Immature natural killer cell (primary cell): ENCODE results near the gene TMEM170A. TPM values are rescaled to one million over a fixed set of nuclear protein-coding genes. Genes with fewer than 3 reads are reported as not detected.
"Not testable (repeated sequence)": the region's sequence is repeated elsewhere in the genome, so short reads cannot be mapped to it uniquely, and the experiment has no call there.

Experiments
- DNase-seq, 3 donors: peaks; one replicate each; pipeline ENCODE4 v3.0.0; 2022; ENCODE audit warnings: mixed read lengths in 1 of 3
- H3K27ac Mint-ChIP-seq, 6 donors: one replicate each; pipeline ENCODE4 v1.8.0; 2020; ENCODE audit warnings: mixed read lengths in 6 of 6, mild to moderate bottlenecking in 5 of 6, inconsistent platforms in 4 of 6, moderate library complexity in 3 of 6
- H3K27me3 Mint-ChIP-seq, 3 donors: one replicate each; pipeline ENCODE4 v1.8.0; 2020 to 2021; ENCODE audit warnings: low read depth in 3 of 3, mild to moderate bottlenecking in 3 of 3, mixed read lengths in 3 of 3, moderate library complexity in 3 of 3, inconsistent platforms in 1 of 3
- H3K36me3 Mint-ChIP-seq, 3 donors: one replicate each; pipeline ENCODE4 v1.8.0; 2020; ENCODE audit warnings: mixed read lengths in 3 of 3, inconsistent platforms in 2 of 3, mild to moderate bottlenecking in 2 of 3
- H3K4me1 Mint-ChIP-seq, 2 donors: one replicate each; pipeline ENCODE4 v1.8.0; 2020; ENCODE audit warnings: inconsistent platforms in 2 of 2, mild to moderate bottlenecking in 2 of 2, mixed read lengths in 2 of 2, moderate library complexity in 1 of 2
- H3K4me3 Mint-ChIP-seq, 5 donors: one replicate each; pipeline ENCODE4 v1.8.0; 2020; ENCODE audit warnings: mild to moderate bottlenecking in 5 of 5, mixed read lengths in 5 of 5, inconsistent platforms in 3 of 5, moderate library complexity in 3 of 5
- H3K9me3 Mint-ChIP-seq, 6 donors: one replicate each; pipeline ENCODE4 v1.8.0; 2020; ENCODE audit warnings: mild to moderate bottlenecking in 6 of 6, mixed read lengths in 6 of 6, inconsistent platforms in 4 of 6, moderate library complexity in 3 of 6
- polyA plus RNA-seq, 3 donors: library from polyadenylated mRNA; unstranded; fragments of 300-500 nt; fragmentation: Illumina TruSeq; gene quantifications; one replicate each; pipeline ENCODE4 v1.2.3, GENCODE V29; 2021

The TMEM170A gene
- polyA plus RNA-seq, 3 donors from 2014 or later = 20.0 to 29.5 (median 29.2) TPM

- no peak overlapping the region for H3K27ac Mint-ChIP-seq
- peaks cover 0 to 5% of the 10 kb centered on the region in 2 donors for H3K4me1 Mint-ChIP-seq
- H3K4me3 Mint-ChIP-seq = no peak overlapping the region
- H3K36me3 Mint-ChIP-seq = no peaks in the 10 kb centered on the region
- no peak for DNase-seq
- peaks cover 0 to 3% (median 0%) of the 10 kb centered on the region in 3 donors for H3K27me3 Mint-ChIP-seq
- no peaks in the 10 kb centered on the region for H3K9me3 Mint-ChIP-seq
Observed at GRCh38 chr16:75472908-75473877, 8.7 kb upstream of the TMEM170A start.

GRCh38 chr16:75471723-75472633, 7.5 kb upstream of the TMEM170A start:
- Mint-ChIP-seq H3K36me3 (no peaks in the 10 kb centered on the region), H3K27ac (peak overlapping the region in 3 of 6 donors; percentile 0 to 66 (median 41)), H3K4me1 (peaks cover 0 to 5% of the 10 kb centered on the region in 2 donors), H3K4me3 (no peak overlapping the region), H3K27me3 (peaks cover 0 to 5% (median 0%) of the 10 kb centered on the region in 3 donors), H3K9me3 (no peaks in the 10 kb centered on the region)
- DNase-seq = peak; percentile 23 to 37 (median 30)

DNA sequence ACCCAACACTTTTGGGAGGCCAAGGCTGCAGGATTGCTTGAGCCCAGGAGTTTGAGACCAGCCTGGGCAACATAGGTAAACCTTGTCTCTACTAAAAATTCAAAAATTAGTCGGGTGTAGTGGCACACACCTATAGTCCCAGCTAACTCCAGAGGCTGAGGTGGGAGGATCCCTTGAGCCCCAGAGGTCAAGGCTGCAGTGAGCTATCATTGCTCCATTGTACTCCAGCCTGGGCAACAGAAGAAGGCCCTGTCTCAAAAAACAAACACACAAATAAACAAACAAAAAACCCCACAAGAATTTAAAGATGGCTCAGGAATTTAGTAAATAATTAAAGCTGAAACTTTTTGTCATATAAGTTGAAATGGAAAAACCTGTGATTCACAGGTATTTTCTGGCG, 2.3 kb upstream of the TMEM170A start:
- H3K4me1 Mint-ChIP-seq = peaks cover 30 to 31% of the 10 kb centered on the region in 2 donors
- no peak overlapping the region for H3K27ac Mint-ChIP-seq
- DNase-seq = no peak
- H3K9me3 Mint-ChIP-seq = no peaks in the 10 kb centered on the region
- no peaks in the 10 kb centered on the region for H3K36me3 Mint-ChIP-seq
- H3K4me3 Mint-ChIP-seq = no peak overlapping the region
- H3K27me3 Mint-ChIP-seq = peaks cover 8 to 12% (median 9%) of the 10 kb centered on the region in 3 donors

DNA sequence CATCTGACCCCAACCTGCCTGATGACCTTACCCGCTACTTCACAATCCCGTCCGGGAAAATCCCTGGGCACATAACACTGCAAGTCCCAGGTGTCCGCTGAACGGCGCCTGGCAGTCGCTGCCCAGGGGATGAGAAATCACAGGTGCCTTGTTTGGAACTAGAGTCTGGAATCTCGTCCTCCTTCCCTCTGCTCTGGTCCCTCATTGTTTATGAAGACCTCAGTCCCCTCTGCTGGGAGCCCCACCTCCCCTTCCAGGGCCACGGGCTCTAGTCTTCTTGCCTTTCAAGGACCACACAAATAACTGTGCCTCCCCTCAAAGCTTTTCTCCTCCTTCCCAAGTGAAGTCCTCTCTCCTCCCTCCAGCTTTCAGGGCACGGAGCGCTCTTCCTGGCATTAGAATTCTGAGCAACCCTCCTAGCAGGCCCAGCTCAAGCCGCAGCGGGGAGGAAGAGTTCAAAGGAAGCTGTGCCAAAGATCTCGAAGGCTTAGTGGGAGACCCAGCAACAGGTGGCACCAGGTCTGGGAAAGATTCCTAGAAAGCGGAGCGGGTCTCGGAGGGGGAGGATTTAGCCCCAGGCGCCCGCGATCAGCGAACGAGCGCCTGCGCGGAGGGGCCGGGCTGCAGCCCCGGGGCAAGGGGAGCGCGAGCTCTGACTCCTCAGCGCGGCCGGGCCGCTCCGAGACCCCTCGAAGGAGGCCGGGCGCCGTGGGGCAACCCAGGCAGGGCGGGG, 934 bp downstream of the TMEM170A start:
- H3K36me3 Mint-ChIP-seq, H3K9me3 Mint-ChIP-seq: not testable (repeated sequence)
- peak overlapping the region; percentile 86 to 97 (median 95) for H3K27ac Mint-ChIP-seq
- peak overlapping the region; percentile 87 to 96 (median 89) for H3K4me3 Mint-ChIP-seq
- peak in 1 of 3 donors; percentile 3 for DNase-seq
- H3K4me1 Mint-ChIP-seq = peaks cover 50 to 54% of the 10 kb centered on the region in 2 donors
- peaks cover 6 to 12% (median 9%) of the 10 kb centered on the region in 3 donors for H3K27me3 Mint-ChIP-seq

GRCh38 chr16:75462806-75463205, 1.7 kb downstream of the TMEM170A start:
- DNase-seq = peak; percentile 40 to 56 (median 48)
- Mint-ChIP-seq H3K27ac (peak overlapping the region; percentile 86 to 97 (median 95)), H3K9me3 (no peaks in the 10 kb centered on the region), H3K36me3 (no peaks in the 10 kb centered on the region), H3K27me3 (peaks cover 6 to 13% (median 9%) of the 10 kb centered on the region in 3 donors), H3K4me1 (peaks cover 55 to 60% of the 10 kb centered on the region in 2 donors), H3K4me3 (peak overlapping the region; percentile 87 to 96 (median 89))

- no peak for DNase-seq
- peaks cover 4 to 13% (median 9%) of the 10 kb centered on the region in 3 donors for H3K27me3 Mint-ChIP-seq
- H3K4me1 Mint-ChIP-seq = peaks cover 62 to 65% of the 10 kb centered on the region in 2 donors
- H3K9me3 Mint-ChIP-seq = no peaks in the 10 kb centered on the region
- H3K27ac Mint-ChIP-seq = peak overlapping the region in 5 of 6 donors; percentile 35 to 56 (median 40)
- peak overlapping the region in 1 of 5 donors; percentile 21 for H3K4me3 Mint-ChIP-seq
- H3K36me3 Mint-ChIP-seq = no peaks in the 10 kb centered on the region
Observed at GRCh38 chr16:75461575-75461974, 2.9 kb downstream of the TMEM170A start.

GRCh38 chr16:75460446-75460845, 4.0 kb downstream of the TMEM170A start:
- H3K27me3 Mint-ChIP-seq = peaks cover 4 to 13% (median 9%) of the 10 kb centered on the region in 3 donors
- DNase-seq = no peak
- H3K4me3 Mint-ChIP-seq = no peak overlapping the region
- H3K27ac Mint-ChIP-seq = peak overlapping the region in 2 of 6 donors; percentile 3
- H3K4me1 Mint-ChIP-seq = peaks cover 66 to 76% of the 10 kb centered on the region in 2 donors
- H3K9me3 Mint-ChIP-seq = no peaks in the 10 kb centered on the region
- no peaks in the 10 kb centered on the region for H3K36me3 Mint-ChIP-seq

GRCh38 chr16:75459691-75460090, 4.8 kb downstream of the TMEM170A start:
- Mint-ChIP-seq H3K4me1 (peaks cover 64 to 75% of the 10 kb centered on the region in 2 donors), H3K27ac (peak overlapping the region in 3 of 6 donors; percentile 2 to 79 (median 69)), H3K27me3 (peaks cover 4 to 11% (median 9%) of the 10 kb centered on the region in 3 donors), H3K9me3 (no peaks in the 10 kb centered on the region), H3K4me3 (no peak overlapping the region), H3K36me3 (no peaks in the 10 kb centered on the region)
- no peak for DNase-seq

DNA sequence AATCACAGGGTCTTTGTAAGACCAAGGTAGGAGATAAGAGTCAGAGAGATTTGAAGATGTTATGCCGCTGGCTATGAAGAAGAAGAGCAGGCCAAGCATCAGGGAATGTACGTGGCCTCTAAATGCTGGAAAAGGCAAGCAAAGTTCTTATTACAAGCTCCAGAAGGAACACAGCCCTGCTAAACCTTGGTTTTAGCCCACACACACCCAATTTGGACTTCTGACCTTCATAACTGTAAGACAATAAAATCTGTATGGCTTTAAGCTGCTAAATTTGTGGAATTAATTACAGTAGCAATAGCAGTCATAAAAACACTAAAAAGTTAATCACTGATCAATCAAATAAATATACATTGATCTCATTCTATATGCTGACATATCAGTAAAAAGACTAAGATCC, 6.0 kb downstream of the TMEM170A start:
- Mint-ChIP-seq H3K27ac (no peak overlapping the region), H3K36me3 (no peaks in the 10 kb centered on the region), H3K9me3 (no peaks in the 10 kb centered on the region), H3K4me1 (peaks cover 71 to 81% of the 10 kb centered on the region in 2 donors), H3K4me3 (no peak overlapping the region), H3K27me3 (peaks cover 0 to 6% (median 4%) of the 10 kb centered on the region in 3 donors)
- DNase-seq = no peak

DNA sequence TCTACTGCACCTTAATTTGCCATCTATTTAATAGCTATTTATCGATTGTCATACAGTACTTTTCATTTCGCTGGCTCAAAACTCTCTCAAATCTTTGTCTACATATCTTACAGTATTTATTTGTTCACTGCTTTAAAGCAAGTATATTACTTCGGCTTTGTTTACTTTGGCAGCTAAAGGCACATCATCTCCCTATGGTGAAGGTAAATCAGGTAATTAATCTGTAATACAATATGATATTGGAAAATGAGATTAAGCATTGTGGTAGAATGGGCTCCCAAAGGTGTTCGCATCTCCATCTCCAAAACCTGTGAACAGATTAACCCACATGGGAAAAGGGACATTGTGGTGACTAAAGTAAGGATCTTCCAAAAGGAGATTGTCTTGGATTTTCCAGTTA, 6.5 kb downstream of the TMEM170A start:
- Mint-ChIP-seq H3K9me3 (no peaks in the 10 kb centered on the region), H3K36me3 (no peaks in the 10 kb centered on the region), H3K27me3 (peaks cover 0 to 4% (median 3%) of the 10 kb centered on the region in 3 donors), H3K4me1 (peaks cover 71 to 81% of the 10 kb centered on the region in 2 donors), H3K27ac (peak overlapping the region in 2 of 6 donors; percentile 11 to 12), H3K4me3 (no peak overlapping the region)
- no peak for DNase-seq

GRCh38 chr16:75457485-75458021, 6.9 kb downstream of the TMEM170A start:
- H3K4me3 Mint-ChIP-seq = no peak overlapping the region
- peaks cover 0 to 1% (median 0%) of the 10 kb centered on the region in 3 donors for H3K27me3 Mint-ChIP-seq
- H3K9me3 Mint-ChIP-seq = no peaks in the 10 kb centered on the region
- peak overlapping the region in 1 of 6 donors; percentile 39 for H3K27ac Mint-ChIP-seq
- peaks cover 71 to 81% of the 10 kb centered on the region in 2 donors for H3K4me1 Mint-ChIP-seq
- no peak for DNase-seq
- H3K36me3 Mint-ChIP-seq = no peaks in the 10 kb centered on the region

DNA sequence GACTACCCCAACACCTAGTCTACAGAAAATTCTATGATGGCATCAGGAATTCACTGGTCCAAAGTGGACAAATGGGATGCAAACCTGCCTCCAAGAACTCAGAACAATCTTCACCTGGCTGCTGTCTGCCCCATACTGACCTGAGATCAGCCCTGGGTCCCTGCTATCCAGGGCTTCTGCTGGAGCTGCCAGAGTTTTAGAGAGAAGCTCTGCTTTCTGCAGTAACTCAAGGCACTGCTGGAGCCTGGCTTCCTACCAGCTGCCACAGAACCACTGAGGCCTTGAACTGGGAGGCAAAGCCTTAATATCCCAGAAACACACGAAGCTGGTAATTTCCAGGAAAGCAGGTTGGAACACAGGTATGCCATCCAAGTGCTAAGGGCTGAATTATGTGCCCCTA, 7.5 kb downstream of the TMEM170A start:
- peaks cover 66 to 76% of the 10 kb centered on the region in 2 donors for H3K4me1 Mint-ChIP-seq
- H3K9me3 Mint-ChIP-seq = no peaks in the 10 kb centered on the region
- no peak overlapping the region for H3K4me3 Mint-ChIP-seq
- no peak for DNase-seq
- peaks cover 0 to 1% (median 0%) of the 10 kb centered on the region in 3 donors for H3K27me3 Mint-ChIP-seq
- H3K36me3 Mint-ChIP-seq = no peaks in the 10 kb centered on the region
- peak overlapping the region in 2 of 6 donors; percentile 13 to 42 for H3K27ac Mint-ChIP-seq
